Measurements from ENCODE around the gene FMN1. TPM values are rescaled to one million over a fixed set of nuclear protein-coding genes. Genes with fewer than 3 reads are reported as not detected.
A peak's percentile ranks its signal among the peaks of the same experiment; 100 is the strongest.

FMN1 gene
- total and polyA plus RNA-seq, 11 donors = 0.61 to 10.6 (median 3.6) TPM

GRCh38 chr15:33126559-33127290 is 67.8 kb downstream of the FMN1 start:
- H3K27me3 ChIP-seq = no peaks in the 10 kb centered on the region
- ATAC-seq = peak; percentile 42 to 84 (median 70)
- intact Hi-C loops (cut with DNase I) = no loop called here
- H3K9me3 ChIP-seq = no peaks in the 10 kb centered on the region
- H3K36me3 ChIP-seq = no peaks in the 10 kb centered on the region
- TF ChIP-seq, protein P1, sequence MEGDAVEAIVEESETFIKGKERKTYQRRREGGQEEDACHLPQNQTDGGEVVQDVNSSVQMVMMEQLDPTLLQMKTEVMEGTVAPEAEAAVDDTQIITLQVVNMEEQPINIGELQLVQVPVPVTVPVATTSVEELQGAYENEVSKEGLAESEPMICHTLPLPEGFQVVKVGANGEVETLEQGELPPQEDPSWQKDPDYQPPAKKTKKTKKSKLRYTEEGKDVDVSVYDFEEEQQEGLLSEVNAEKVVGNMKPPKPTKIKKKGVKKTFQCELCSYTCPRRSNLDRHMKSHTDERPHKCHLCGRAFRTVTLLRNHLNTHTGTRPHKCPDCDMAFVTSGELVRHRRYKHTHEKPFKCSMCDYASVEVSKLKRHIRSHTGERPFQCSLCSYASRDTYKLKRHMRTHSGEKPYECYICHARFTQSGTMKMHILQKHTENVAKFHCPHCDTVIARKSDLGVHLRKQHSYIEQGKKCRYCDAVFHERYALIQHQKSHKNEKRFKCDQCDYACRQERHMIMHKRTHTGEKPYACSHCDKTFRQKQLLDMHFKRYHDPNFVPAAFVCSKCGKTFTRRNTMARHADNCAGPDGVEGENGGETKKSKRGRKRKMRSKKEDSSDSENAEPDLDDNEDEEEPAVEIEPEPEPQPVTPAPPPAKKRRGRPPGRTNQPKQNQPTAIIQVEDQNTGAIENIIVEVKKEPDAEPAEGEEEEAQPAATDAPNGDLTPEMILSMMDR (IDR thresholded peaks at IDR 0.05) = no peak
- TF ChIP-seq POLR2A (IDR thresholded peaks at IDR 0.05) = no peak
- WGBS, 4 donors = 15 to 18% (median 16%) methylated on average over 13 of the region's 13 CpGs
- peak; percentile 47 to 80 (median 70) for DNase-seq
- peak overlapping the region in 1 of 12 donors; percentile 69 for H3K27ac ChIP-seq
- H3K4me1 ChIP-seq = peaks cover 0 to 26% (median 7%) of the 10 kb centered on the region in 12 donors
- peak overlapping the region in 1 of 12 donors; percentile 24 for H3K4me3 ChIP-seq

DNA sequence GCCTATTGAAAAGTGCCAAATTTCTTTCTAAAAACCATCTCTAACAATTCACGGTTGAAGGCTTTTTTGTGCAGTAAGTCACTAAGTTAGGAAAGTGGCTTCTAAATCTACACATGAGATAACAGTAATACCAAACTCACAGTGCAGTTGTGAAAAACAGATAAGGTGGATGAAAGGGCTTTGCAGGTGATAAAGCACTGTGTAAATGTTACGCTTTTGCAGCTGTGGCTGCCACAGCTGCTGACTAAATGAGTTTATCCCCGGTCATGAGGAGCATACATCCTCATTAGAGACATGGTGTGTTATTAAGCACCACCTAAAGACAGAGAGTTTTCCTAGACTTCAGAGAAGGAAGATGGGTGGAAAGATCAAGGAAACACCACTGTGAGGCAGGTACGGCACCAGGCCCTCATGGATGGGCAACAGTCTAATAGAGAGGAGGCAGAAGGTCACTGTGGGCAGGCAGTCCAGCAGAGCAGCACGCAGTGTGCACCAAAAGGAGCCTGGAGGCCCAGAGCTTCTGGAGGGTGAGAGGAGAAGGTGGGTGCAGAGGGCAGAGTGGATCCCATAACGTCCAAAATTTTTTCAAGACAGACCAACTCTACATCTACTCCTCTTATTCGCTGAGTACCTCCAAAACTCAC is 68.5 kb downstream of the FMN1 start:
- intact Hi-C loops (cut with DNase I) = no loop called here
- H3K27ac ChIP-seq = peak overlapping the region in 1 of 12 donors; percentile 69
- peak in 2 of 4 donors; percentile 10 to 26 for ATAC-seq

GRCh38 chr15:33124811-33125210 is 69.7 kb downstream of the FMN1 start:
- no peak overlapping the region for H3K4me3 ChIP-seq
- no peaks in the 10 kb centered on the region for H3K36me3 ChIP-seq
- 55 to 58% (median 56%) methylated on average over 4 of the region's 4 CpGs for WGBS, 4 donors
- ATAC-seq = no peak
- H3K4me1 ChIP-seq = peaks cover 0 to 25% (median 4%) of the 10 kb centered on the region in 12 donors
- no peak for DNase-seq
- intact Hi-C loops (cut with DNase I) = no loop called here
- H3K27me3 ChIP-seq = no peaks in the 10 kb centered on the region
- no peaks in the 10 kb centered on the region for H3K9me3 ChIP-seq
- no peak overlapping the region for H3K27ac ChIP-seq
- TF ChIP-seq, protein P1 (IDR thresholded peaks at IDR 0.05) = no peak
- no peak for TF ChIP-seq POLR2A (IDR thresholded peaks at IDR 0.05)

More for the DNA sequence above, 68.5 kb downstream of the FMN1 start:
- TF ChIP-seq, protein P1 (IDR thresholded peaks at IDR 0.05) = no peak
- TF ChIP-seq POLR2A (IDR thresholded peaks at IDR 0.05) = no peak
- no peak overlapping the region for H3K4me3 ChIP-seq
- 63 to 72% (median 67%) methylated on average over 7 of the region's 7 CpGs for WGBS, 4 donors
- no peaks in the 10 kb centered on the region for H3K9me3 ChIP-seq
- H3K4me1 ChIP-seq = peaks cover 0 to 25% (median 4%) of the 10 kb centered on the region in 12 donors
- no peak for DNase-seq
- no peaks in the 10 kb centered on the region for H3K27me3 ChIP-seq
- H3K36me3 ChIP-seq = no peaks in the 10 kb centered on the region

DNA sequence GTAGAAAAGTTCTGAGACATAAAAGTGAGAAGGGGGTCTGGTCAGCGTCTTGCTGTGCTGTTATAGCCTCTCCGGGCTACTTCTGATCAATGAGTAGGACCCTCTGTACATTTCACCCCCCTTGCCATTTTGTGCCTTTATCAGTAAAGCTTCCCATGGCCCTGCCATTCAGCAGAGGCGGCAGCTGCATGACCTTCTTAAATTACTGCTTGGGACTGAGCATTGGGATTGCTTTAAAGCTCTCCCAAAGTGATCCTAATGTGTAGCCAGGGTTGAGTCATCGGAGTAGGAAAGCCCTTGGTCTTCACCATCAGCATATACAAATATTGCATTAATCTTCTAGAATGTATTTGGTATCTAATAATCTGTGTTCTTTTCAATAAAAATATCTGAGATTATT is 70.2 kb downstream of the FMN1 start:
- no peaks in the 10 kb centered on the region for H3K9me3 ChIP-seq
- no peak for DNase-seq
- H3K27ac ChIP-seq = no peak overlapping the region
- no peaks in the 10 kb centered on the region for H3K27me3 ChIP-seq
- intact Hi-C loops (cut with DNase I) = no loop called here
- peaks cover 0 to 25% (median 4%) of the 10 kb centered on the region in 12 donors for H3K4me1 ChIP-seq
- WGBS, 4 donors = 64 to 82% (median 78%) methylated on average over 4 of the region's 4 CpGs
- ATAC-seq = no peak
- no peak overlapping the region for H3K4me3 ChIP-seq
- TF ChIP-seq, protein P1 (IDR thresholded peaks at IDR 0.05) = no peak
- TF ChIP-seq POLR2A (IDR thresholded peaks at IDR 0.05) = no peak
- H3K36me3 ChIP-seq = no peaks in the 10 kb centered on the region
